HCT116 (cell line): ENCODE data around the gene FLNB. TPM values are rescaled to one million over a fixed set of nuclear protein-coding genes. Genes with fewer than 3 reads are reported as not detected.

Experiments used
- ATAC-seq: fragments of 200-7000 bp; cut with Tn5 transposase; 2 replicates; pipeline ENCODE4 v1.9.1; 2020; ENCODE audit warnings: mild to moderate bottlenecking, moderate library complexity
- BruUV-seq: library from RNA; stranded (reverse); fragments of 400-500 nt; replicated peaks from 2 replicates; lab custom pipeline; 2021; lab: Mats Ljungman, UMichigan
- CTCF ChIA-PET: fragments of 300-600 bp; sonication (Branson Sonifier 250); formaldehyde crosslinking; loops from one replicate; lab custom pipeline; 2021; ENCODE audit warnings: antibody characterized with exemption; lab: Charles Lee
- POLR2A ChIA-PET: fragments of 300-600, 350-600 bp; sonication (Branson Sonifier 250); formaldehyde crosslinking; loops from one replicate; lab custom pipeline; 2021; ENCODE audit warnings: antibody characterized with exemption; lab: Charles Lee
- RAD21 ChIA-PET, 2 experiments: fragments of 300-600 bp; sonication (Branson Sonifier 250); formaldehyde crosslinking; loops; one replicate each; lab custom pipeline; 2023; ENCODE audit warnings: low total read pairs in 2 of 2; ENCODE audit not compliant: uncharacterized antibody in 2 of 2, unreplicated experiment in 2 of 2, low non-redundant PET in 1 of 2; lab: Charles Lee
- DNase-seq: peaks from one replicate; pipeline ENCODE4 v3.0.0-alpha.2; 2010; ENCODE audit warnings: low read depth, low spot score
- H2AFZ ChIP-seq: fragments of 200-600 bp; shearing (Covaris generic), sonication (generic); 2 replicates; pipeline ENCODE4 v1.6.1; 2017; ENCODE audit warnings: low read depth, mixed run types, mixed read lengths, antibody characterized with exemption, low read length; ENCODE audit not compliant: poor library complexity, severe bottlenecking
- H3K27ac ChIP-seq: 2 replicates; pipeline ENCODE4 v1.5.1; 2012; ENCODE audit warnings: low read depth, low read length
- H3K27me3 ChIP-seq: fragments of 200-600 bp; sonication (generic); 2 replicates; pipeline ENCODE4 v1.6.1; 2016; ENCODE audit warnings: mixed run types, low read length, mixed read lengths; ENCODE audit not compliant: insufficient read depth
- H3K36me3 ChIP-seq, 2 experiments: fragments of 200-500 bp in 1 of 2; fragments of 200-600 bp in 1 of 2; sonication (Bioruptor generic) in 1 of 2; sonication (generic) in 1 of 2; 2 replicates each; pipeline versions ENCODE4 v1.5.1 to v1.6.1; 2014 to 2016; ENCODE audit warnings: low read length in 2 of 2, inconsistent platforms in 1 of 2, mixed read lengths in 1 of 2, mixed run types in 1 of 2; ENCODE audit not compliant: insufficient read depth in 2 of 2, control insufficient read depth in 1 of 2
- H3K4me1 ChIP-seq, 2 experiments: fragments of 200-600 bp in 1 of 2; sonication (generic) in 1 of 2; 2 replicates each; pipeline versions ENCODE4 v1.5.1 to v1.6.1; 2012 to 2017; ENCODE audit warnings: low read length in 2 of 2, inconsistent platforms in 1 of 2, mild to moderate bottlenecking in 1 of 2, mixed read lengths in 1 of 2, mixed run types in 1 of 2, moderate library complexity in 1 of 2; ENCODE audit not compliant: insufficient read depth in 2 of 2, control insufficient read depth in 1 of 2
- H3K4me2 ChIP-seq: fragments of 200-600 bp; sonication (generic); 2 replicates; pipeline ENCODE4 v1.6.1; 2017; ENCODE audit warnings: mixed run types, low read length, mixed read lengths
- H3K4me3 ChIP-seq, 2 experiments: fragments of 200-600 bp in 1 of 2; sonication (generic) in 1 of 2; replicated peaks in 1 of 2; 2 replicates each; pipeline ENCODE4 v1.5.1; 2011 to 2016; ENCODE audit warnings: low read length in 2 of 2, control low read depth in 1 of 2, low read depth in 1 of 2, mild to moderate bottlenecking in 1 of 2, mixed read lengths in 1 of 2, mixed run types in 1 of 2
- H3K79me2 ChIP-seq: fragments of 200-600 bp; sonication (generic); 2 replicates; pipeline ENCODE4 v1.6.1; 2017; ENCODE audit warnings: mild to moderate bottlenecking, mixed run types, low read length, moderate library complexity, mixed read lengths; ENCODE audit not compliant: insufficient read depth
- H3K9ac ChIP-seq: fragments of 200-600 bp; sonication (generic); 2 replicates; pipeline ENCODE4 v1.6.1; 2016; ENCODE audit warnings: low read length, mixed read lengths
- H3K9me2 ChIP-seq: fragments of 200-600 bp; sonication (generic), shearing (Covaris generic); 2 replicates; pipeline ENCODE4 v1.6.1; 2017; ENCODE audit warnings: mixed run types, mild to moderate bottlenecking, moderate library complexity; ENCODE audit not compliant: insufficient read depth
- H3K9me3 ChIP-seq, 2 experiments: fragments of 200-500 bp in 1 of 2; fragments of 200-600 bp in 1 of 2; sonication (Bioruptor generic) in 1 of 2; sonication (generic) in 1 of 2; 2 replicates each; pipeline ENCODE4 v1.6.1; 2014 to 2017; ENCODE audit warnings: low read length in 2 of 2, mixed read lengths in 2 of 2, inconsistent platforms in 1 of 2, low read depth in 1 of 2, mild to moderate bottlenecking in 1 of 2, mixed run types in 1 of 2, moderate library complexity in 1 of 2; ENCODE audit not compliant: control insufficient read depth in 1 of 2, insufficient read depth in 1 of 2
- H4K20me1 ChIP-seq: fragments of 200-600 bp; sonication (generic), shearing (Covaris generic); 2 replicates; pipeline ENCODE4 v1.6.1; 2017; ENCODE audit warnings: mixed run types, mild to moderate bottlenecking, moderate library complexity; ENCODE audit not compliant: insufficient read depth
- CEBPB ChIP-seq: IDR thresholded peaks from 2 replicates; pipeline ENCODE4 v1.6.1; 2012; ENCODE audit warnings: low read depth
- CTCF ChIP-seq, 3 experiments: fragments of 200-600 bp in 1 of 3; sonication (generic) in 1 of 3; IDR thresholded peaks in 2 of 3; conservative IDR thresholded peaks in 1 of 3; 2 replicates each; pipeline ENCODE4 v1.5.1; 2012 to 2017; ENCODE audit warnings: low read depth in 2 of 3, low read length in 2 of 3, antibody characterized with exemption in 1 of 3, borderline replicate concordance in 1 of 3, control low read depth in 1 of 3, mild to moderate bottlenecking in 1 of 3, mixed read lengths in 1 of 3, mixed run types in 1 of 3, moderate library complexity in 1 of 3; ENCODE audit not compliant: insufficient read depth in 1 of 3
- EZH2phosphoT487 ChIP-seq: fragments of 200-600 bp; IDR thresholded peaks from 2 replicates; pipeline ENCODE4 v1.6.1; 2018; ENCODE audit warnings: antibody characterized with exemption, borderline replicate concordance
- FOSL1 ChIP-seq: IDR thresholded peaks from 2 replicates; pipeline ENCODE4 v1.6.1; 2012; ENCODE audit warnings: low read depth
- JUND ChIP-seq: IDR thresholded peaks from 2 replicates; pipeline ENCODE4 v1.6.1; 2012
- MAX ChIP-seq: IDR thresholded peaks from 2 replicates; pipeline ENCODE4 v1.6.1; 2012
- POLR2A ChIP-seq: IDR thresholded peaks from 2 replicates; pipeline ENCODE4 v1.7.0; 2011; ENCODE audit warnings: borderline replicate concordance; ENCODE audit not compliant: insufficient read depth, insufficient read length; ENCODE audit errors: extremely low read depth
- POLR2AphosphoS5 ChIP-seq: IDR thresholded peaks from 2 replicates; pipeline ENCODE4 v1.6.1; 2011; ENCODE audit warnings: mild to moderate bottlenecking, low read depth, low read length, moderate library complexity
- RAD21 ChIP-seq: IDR thresholded peaks from 2 replicates; pipeline ENCODE4 v1.6.1; 2012; ENCODE audit warnings: low read depth, mild to moderate bottlenecking
- SP1 ChIP-seq: IDR thresholded peaks from 2 replicates; pipeline ENCODE4 v1.6.1; 2012; ENCODE audit warnings: low read depth
- SRF ChIP-seq: IDR thresholded peaks from 2 replicates; pipeline ENCODE4 v1.6.1; 2012; ENCODE audit warnings: low read depth
- TCF7L2 ChIP-seq: IDR thresholded peaks from 2 replicates; pipeline ENCODE4 v1.7.0; 2011; ENCODE audit warnings: borderline replicate concordance, inconsistent platforms; ENCODE audit not compliant: insufficient read depth, insufficient read length; ENCODE audit errors: extremely low read depth
- YY1 ChIP-seq: IDR thresholded peaks from 2 replicates; pipeline ENCODE4 v1.6.1; 2011; ENCODE audit warnings: low read length, low read depth, moderate library complexity, mild to moderate bottlenecking; ENCODE audit not compliant: insufficient replicate concordance; ENCODE audit errors: extremely low read depth
- ZFX ChIP-seq: fragments of 450-650 bp; IDR thresholded peaks from 2 replicates; pipeline ENCODE4 v1.6.1; 2017
- ZNF274 ChIP-seq: fragments of 200-500 bp; sonication (Bioruptor generic); IDR thresholded peaks from 2 replicates; pipeline ENCODE4 v1.6.1; 2014; ENCODE audit warnings: mild to moderate bottlenecking, low read depth, low read length, inconsistent platforms
- intact Hi-C: fragments of 100-400 bp; cut with micrococcal nuclease; formaldehyde crosslinking; loops from 2 replicates; pipeline ENCODE4 v1.10.0; 2022
- total RNA-seq: library from RNA; stranded (reverse); gene quantifications from one replicate; pipeline ENCODE4 v1.2.1, GENCODE V29; 2021; ENCODE audit not compliant: unreplicated experiment
- TF ChIP-seq, protein P1 (sequence below): IDR thresholded peaks from 2 replicates; pipeline ENCODE4 v1.6.1; 2012; ENCODE audit warnings: low read depth

Gene FLNB
- total RNA-seq, 1 experiment from 2014 or later = 116 TPM

GRCh38 chr3:58175437-58176184 is 167.4 kb downstream of the FLNB start:
- no peaks in the 10 kb centered on the region for H3K9me3 ChIP-seq
- H3K4me3 ChIP-seq = no peak overlapping the region
- H3K27me3 ChIP-seq = no peaks in the 10 kb centered on the region
- H2AFZ ChIP-seq = no peak overlapping the region
- ChIA-PET POLR2A (no interaction called here), CTCF (interaction anchor here (1.2 kb wide), 1 partner anchor 9 kb away, joined by 3 read pairs; no protein-coding TSS in a partner anchor)
- no TSS peak for BruUV-seq
- H3K36me3 ChIP-seq = peaks cover 0 to 6% of the 10 kb centered on the region in 2 experiments; a peak in 1 of 4 replicates
- no peaks in the 10 kb centered on the region for H3K9me2 ChIP-seq
- no peak overlapping the region for H3K4me2 ChIP-seq
- ATAC-seq = no peak
- intact Hi-C loops = no loop called here
- TF ChIP-seq MAX (no peak), CEBPB (no peak), POLR2A (no peak), SP1 (no peak), EZH2phosphoT487 (no peak), YY1 (no peak), ZNF274 (no peak), CTCF (IDR thresholded peaks at IDR 0.05 in 2 of 3, conservative IDR thresholded peaks at IDR 0.05 in 1 of 3; ENCODE audit: borderline replicate concordance in 1 of 3, insufficient read depth in 1 of 3, low read depth in 2 of 3, low read length in 2 of 3) (no peak), POLR2AphosphoS5 (no peak), ZFX (no peak), FOSL1 (no peak), TCF7L2 (no peak), JUND (no peak), RAD21 (no peak), SRF (no peak)
- TF ChIP-seq, protein P1, sequence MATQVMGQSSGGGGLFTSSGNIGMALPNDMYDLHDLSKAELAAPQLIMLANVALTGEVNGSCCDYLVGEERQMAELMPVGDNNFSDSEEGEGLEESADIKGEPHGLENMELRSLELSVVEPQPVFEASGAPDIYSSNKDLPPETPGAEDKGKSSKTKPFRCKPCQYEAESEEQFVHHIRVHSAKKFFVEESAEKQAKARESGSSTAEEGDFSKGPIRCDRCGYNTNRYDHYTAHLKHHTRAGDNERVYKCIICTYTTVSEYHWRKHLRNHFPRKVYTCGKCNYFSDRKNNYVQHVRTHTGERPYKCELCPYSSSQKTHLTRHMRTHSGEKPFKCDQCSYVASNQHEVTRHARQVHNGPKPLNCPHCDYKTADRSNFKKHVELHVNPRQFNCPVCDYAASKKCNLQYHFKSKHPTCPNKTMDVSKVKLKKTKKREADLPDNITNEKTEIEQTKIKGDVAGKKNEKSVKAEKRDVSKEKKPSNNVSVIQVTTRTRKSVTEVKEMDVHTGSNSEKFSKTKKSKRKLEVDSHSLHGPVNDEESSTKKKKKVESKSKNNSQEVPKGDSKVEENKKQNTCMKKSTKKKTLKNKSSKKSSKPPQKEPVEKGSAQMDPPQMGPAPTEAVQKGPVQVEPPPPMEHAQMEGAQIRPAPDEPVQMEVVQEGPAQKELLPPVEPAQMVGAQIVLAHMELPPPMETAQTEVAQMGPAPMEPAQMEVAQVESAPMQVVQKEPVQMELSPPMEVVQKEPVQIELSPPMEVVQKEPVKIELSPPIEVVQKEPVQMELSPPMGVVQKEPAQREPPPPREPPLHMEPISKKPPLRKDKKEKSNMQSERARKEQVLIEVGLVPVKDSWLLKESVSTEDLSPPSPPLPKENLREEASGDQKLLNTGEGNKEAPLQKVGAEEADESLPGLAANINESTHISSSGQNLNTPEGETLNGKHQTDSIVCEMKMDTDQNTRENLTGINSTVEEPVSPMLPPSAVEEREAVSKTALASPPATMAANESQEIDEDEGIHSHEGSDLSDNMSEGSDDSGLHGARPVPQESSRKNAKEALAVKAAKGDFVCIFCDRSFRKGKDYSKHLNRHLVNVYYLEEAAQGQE = no peak
- TF ChIP-seq, all 23 proteins: peak for 0
- Histone ChIP-seq H3K9ac (no peak overlapping the region; the same call in 1 of the 2 replicates), H4K20me1 (no peaks in the 10 kb centered on the region), H3K27ac (no peak overlapping the region), H3K79me2 (no peaks in the 10 kb centered on the region), H3K4me1 (peaks cover 11 to 39% of the 10 kb centered on the region in 2 experiments; a peak in 3 of 4 replicates)
- RAD21 ChIA-PET = no interaction called here
- DNase-seq = no peak
